Adipose tissue (tissue), 3 donors: ENCODE data around the gene FGF14. TPM values are rescaled to one million over a fixed set of nuclear protein-coding genes. Genes with fewer than 3 reads are reported as not detected.

Experiments used
- H3K27ac ChIP-seq: one replicate; pipeline ENCODE4 v1.5.1; 2013; ENCODE audit warnings: low read depth, low read length
- WGBS, 3 donors: extraction: QIAGEN DNeasy Blood & Tissue Kit; methylation state at CpG; one replicate each; pipeline ENCODE4 v1.1.7; 2013; 5-methylcytosine and 5-hydroxymethylcytosine counted together
- polyA plus RNA-seq, 3 donors: library from polyadenylated mRNA; stranded (reverse); fragments of 200-250 nt; gene quantifications; one replicate each; pipeline ENCODE4 v1.2.3, GENCODE V29; 2013
- donor health status: healthy with polysubstance abuse.
- donor health status: Bipolar disorder and iron deficiency.
- donor health status: healthy.

Gene FGF14
- polyA plus RNA-seq, 3 donors = 0.39 to 0.56 (median 0.44) TPM

DNA sequence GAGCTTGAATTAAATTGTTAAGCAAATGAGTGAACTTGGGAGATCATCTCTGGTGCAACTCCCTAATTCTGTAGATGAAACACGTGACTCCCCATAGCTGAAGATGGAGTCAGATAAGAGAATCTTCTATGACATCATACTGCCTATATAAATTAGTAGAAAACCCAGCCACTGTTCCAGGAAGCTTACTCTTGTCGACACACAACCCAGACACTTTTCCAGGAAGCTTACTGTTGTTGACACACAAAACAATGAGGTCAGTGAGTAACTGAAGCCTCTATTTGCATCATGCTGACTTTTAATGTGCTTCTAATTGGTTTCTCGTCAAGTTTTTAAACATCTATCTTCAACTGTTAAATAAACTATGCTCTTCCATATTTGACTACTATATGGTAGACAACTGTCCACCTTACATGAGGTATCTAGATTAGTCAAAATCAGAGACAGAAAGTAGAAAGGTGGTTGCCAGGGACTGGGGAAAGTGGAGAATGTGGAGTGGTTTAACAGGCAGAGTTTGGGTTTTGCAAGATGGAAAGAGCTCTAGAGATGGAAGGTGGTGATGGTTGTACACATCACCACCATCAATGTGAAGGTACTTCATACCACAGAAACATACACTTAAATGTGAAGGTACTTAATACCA is 168.2 kb downstream of the FGF14 start:
- no peak overlapping the region for H3K27ac ChIP-seq
- WGBS, 3 donors = 56 to 71% (median 65%) methylated on average over 3 of the region's 3 CpGs

- 39 to 45% (median 43%) methylated on average over 2 of the region's 2 CpGs for WGBS, 3 donors
Observed at GRCh38 chr13:102231479-102231878, 170.4 kb downstream of the FGF14 start.

GRCh38 chr13:102227741-102228140 is 174.1 kb downstream of the FGF14 start:
- no peak overlapping the region for H3K27ac ChIP-seq
- WGBS, 3 donors = 62 to 83% (median 75%) methylated on average over 6 of the region's 6 CpGs

More at GRCh38 chr13:102231479-102231878, 170.4 kb downstream of the FGF14 start:
- H3K27ac ChIP-seq = no peak overlapping the region

DNA sequence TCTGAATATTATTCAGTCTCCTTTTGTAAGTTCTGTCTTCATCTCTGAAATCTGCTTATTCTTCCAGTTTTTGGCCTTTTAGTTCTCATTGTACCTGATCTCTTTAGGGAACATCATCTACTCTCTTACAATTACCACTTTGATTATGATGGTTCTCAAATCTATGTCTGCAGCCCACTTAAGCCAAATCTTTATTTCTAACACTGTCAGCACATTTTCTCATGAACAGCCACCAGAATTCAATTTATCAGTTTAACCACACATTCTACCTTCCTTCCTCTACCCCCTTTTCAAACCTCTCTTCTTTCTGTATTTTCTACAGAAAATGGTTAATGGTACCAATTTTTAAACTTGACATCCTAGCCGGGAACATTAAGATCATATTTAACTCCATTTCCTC is 175.3 kb downstream of the FGF14 start:
- WGBS, 3 donors = 65 to 79% (median 72%) methylated on average over 1 of the region's 1 CpG

DNA sequence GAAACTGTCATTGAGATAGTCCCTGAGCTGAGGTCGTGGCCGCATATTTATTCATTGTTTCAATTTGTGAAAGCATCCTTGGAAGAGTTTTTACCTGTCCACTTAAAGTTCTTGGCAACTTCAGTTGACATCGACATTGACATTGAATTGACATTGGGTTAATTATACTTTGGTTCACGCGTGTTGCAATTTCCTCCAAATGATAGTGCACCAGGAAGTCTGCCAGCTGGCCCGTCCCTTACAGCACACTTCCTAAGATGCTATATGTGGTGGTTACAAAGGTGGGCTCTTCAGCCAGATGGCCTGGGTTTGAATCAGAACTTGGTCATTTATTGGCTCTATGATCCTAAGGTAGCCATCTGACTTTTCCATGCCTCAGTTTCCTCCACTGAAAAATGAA is 176.0 kb downstream of the FGF14 start:
- no peak overlapping the region for H3K27ac ChIP-seq
- WGBS, 3 donors = 50 to 68% (median 63%) methylated on average over 6 of the region's 6 CpGs

More for the DNA sequence above, 175.3 kb downstream of the FGF14 start:
- H3K27ac ChIP-seq = no peak overlapping the region

DNA sequence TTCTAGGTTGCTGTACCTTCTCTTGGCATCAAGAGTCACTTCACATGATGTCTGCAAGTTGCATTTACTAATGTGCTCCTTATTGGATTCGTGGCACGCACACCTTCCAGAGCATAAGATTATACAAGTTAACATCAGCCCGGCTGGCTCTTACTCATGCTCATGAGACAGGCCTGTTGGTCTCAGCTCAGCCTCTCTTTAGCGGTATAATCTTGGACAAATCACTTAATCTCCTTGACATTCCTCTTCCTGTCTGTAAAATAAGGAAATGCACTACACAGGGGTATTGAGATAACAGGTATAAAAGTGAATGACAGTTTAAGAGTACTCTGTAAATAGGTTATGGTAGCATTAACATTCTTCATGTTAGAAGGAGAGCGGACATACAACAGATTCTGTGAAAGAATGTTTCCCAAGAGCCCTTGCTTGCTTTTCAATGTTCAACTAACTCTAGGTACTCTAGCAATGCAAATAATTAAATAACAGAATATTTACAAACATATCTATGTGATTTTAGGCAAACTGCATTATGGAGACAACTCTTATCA is 181.1 kb downstream of the FGF14 start:
- 29 to 41% (median 34%) methylated on average over 5 of the region's 5 CpGs for WGBS, 3 donors
- no peak overlapping the region for H3K27ac ChIP-seq

DNA sequence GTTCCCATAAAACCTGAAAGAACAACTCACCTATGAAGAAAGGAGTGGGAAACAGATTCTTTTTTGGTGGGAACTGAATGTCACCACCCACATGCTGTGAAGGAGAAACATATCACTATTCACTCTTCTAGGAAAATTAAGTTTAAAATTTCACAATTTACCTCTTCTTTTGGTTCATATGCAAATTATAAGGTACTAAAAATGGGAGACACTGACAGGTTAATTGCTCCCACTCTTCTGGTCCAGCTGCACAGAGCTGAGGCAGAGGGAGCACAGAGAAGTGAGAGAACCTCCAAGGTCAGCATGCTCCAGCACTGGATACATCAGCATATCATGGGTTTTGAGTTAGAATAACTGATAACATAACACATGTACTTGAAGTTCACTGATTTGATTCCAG is 186.9 kb downstream of the FGF14 start:
- no peak overlapping the region for H3K27ac ChIP-seq

DNA sequence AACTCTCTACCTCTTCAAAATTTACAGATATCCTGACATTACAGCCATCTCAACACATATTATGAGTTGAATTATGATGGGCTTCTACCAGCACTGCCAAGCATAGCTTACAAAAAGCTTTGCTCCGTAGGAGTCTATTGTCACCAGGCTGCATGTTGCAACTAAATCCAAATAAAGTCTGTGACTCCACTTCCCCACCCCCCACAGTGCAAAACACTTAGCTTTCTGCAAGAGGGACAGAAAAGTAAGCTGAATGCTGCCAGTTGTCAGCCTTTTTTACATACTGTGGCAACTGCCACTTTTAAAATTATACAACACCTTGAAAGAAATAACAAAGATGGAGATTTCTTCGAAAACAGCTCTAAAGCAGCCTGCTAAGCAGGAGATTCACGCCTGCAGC is 189.1 kb downstream of the FGF14 start:
- 54 to 59% (median 55%) methylated on average over 3 of the region's 3 CpGs for WGBS, 3 donors
- no peak overlapping the region for H3K27ac ChIP-seq

- H3K27ac ChIP-seq = no peak overlapping the region
Observed at GRCh38 chr13:102208347-102208746, 193.5 kb downstream of the FGF14 start.

- 80 to 91% (median 85%) methylated on average over 3 of the region's 3 CpGs for WGBS, 3 donors
Observed at GRCh38 chr13:102207680-102208342, 194.0 kb downstream of the FGF14 start.

DNA sequence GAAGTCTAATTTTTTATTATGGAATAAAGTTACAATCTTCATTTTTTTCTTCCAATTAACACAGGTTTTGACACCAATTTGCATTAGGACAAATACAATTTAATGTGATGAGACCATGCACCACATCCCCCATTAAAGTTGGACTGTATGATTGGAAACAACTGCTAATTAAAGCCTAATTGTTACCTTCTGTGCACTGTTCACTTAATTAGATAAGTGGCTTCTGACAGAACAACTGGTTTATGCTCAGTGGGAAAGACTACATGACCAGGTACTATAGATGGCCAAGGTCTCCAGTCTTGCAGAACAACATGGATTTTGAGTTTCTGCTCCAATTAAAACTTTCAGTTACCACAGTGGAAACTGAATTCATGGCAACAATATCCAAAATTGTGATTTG is 198.1 kb downstream of the FGF14 start:
- no peak overlapping the region for H3K27ac ChIP-seq

More at GRCh38 chr13:102207680-102208342, 194.0 kb downstream of the FGF14 start:
- no peak overlapping the region for H3K27ac ChIP-seq

DNA sequence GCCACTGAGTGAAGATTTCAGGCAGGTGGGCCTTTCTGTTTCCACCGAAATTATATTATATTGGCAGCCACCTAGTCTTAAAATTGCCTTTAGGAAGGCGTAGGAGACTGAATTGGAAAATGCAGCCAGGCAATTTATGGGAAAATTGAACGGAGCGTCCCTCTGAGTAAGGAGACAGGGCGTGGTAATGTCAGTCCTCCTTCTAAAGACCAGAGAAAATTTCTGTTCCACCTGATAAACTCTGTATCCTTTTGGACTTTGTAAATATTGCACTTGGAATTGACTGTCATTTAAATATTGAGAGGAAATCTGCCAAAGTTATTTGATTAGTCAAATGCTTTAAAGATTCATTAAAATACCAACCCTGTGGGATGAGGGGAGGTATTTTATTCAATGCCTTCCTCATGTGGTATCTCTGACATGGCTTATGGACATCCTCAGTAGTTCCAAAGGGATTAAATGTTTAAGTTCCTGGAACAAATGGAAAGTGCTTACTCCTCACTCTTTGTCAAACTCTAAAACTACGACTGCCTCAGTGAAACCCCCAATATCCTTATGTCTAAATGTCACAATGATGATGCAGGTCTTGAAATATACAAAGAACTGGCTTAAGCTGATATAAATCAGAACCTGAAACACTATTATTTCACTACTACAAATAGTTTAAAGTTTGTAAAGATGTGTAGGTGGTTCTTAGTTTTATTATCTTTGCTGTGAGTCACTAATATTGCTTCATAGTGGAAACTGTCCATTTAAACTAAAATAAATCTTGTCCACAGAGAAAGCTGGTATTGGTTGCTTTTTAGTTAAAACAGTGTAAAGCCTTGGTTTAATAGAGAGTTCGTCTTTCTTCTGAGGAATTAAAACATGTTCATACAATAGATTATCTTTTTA is 203.2 kb downstream of the FGF14 start:
- 67 to 83% (median 76%) methylated on average over 7 of the region's 7 CpGs for WGBS, 3 donors
- no peak overlapping the region for H3K27ac ChIP-seq

DNA sequence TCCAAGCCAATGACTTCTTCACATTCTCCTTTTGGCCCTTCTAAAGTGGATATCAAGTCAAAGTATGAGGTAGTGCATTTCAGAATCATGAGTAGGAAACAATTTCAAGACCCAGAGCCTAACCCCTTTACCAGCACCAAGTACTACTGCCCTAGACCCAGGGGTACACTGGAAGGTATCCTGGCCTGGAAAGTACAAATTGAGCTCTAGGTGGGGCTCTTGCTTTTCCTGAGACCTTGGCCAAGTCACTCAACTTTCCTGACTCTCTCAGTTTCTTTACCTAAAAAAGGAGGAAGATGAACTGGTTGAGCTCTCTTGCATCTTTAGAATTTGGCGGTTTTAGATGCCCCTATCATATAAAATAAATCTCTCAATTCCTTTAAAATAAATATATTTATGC is 204.7 kb downstream of the FGF14 start:
- WGBS, 3 donors = 76 to 93% (median 85%) methylated on average over 1 of the region's 1 CpG
- no peak overlapping the region for H3K27ac ChIP-seq

DNA sequence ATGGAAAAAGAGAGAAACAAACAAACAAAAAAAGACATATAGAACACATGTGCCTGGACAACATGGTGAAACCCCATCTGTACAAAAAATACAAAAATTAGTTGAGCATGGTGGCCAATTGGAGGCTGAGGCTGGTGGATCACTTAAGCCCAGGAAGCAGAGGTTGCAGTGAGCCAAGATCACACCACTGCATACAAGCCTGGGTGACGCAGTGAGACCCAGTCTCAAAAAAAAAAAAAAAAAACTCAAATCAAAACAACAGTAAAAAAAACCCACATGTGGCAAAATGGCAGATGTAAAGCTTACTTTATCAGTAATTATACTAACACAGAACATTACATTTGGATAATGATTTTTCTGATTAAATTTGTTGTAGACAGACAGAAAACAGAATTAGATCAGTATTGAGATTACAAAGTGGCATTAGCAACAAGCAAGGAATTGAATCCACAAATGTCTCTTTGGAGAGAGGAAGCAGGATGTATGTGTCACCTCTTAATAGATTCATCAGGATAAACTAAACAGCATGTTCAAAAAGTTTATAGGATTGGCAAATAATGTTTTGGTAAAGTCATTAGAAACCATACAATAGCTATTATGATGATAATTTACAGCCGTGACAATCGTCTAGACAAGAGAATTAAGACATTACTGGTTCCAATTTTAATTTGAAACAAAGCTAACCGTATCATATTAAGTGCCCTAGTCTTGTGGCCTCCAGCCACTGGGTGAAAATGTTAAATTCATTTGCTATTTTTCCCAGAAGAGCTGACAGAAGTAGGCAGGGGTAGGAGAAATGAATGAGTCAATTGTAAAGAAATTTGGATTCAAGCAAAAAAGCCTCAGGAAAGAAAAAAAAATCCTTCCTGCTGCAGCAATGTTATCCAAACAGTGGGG is 206.0 kb downstream of the FGF14 start:
- no peak overlapping the region for H3K27ac ChIP-seq
- 52 to 56% (median 52%) methylated on average over 4 of the region's 4 CpGs for WGBS, 3 donors

DNA sequence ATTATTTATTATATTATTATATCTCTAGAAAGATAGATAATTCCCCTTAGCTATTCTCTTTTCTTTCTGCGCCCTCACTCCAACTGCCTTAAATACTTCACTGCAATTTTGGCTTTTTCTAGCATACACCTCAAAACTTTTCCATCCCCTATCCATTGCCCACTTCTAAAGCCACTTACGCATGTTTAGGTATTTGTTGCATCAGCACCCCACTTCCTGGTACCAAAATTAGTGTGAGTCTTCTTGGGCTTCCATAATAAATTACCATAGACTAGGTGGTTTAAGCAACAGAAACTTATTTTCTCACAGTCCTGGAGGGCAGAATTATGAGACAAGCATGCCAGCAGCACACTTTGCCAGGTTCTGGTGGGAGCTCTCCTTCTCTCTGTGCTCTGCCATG is 209.0 kb downstream of the FGF14 start:
- no peak overlapping the region for H3K27ac ChIP-seq
- WGBS, 3 donors = 94 to 96% (median 95%) methylated on average over 2 of the region's 2 CpGs

DNA sequence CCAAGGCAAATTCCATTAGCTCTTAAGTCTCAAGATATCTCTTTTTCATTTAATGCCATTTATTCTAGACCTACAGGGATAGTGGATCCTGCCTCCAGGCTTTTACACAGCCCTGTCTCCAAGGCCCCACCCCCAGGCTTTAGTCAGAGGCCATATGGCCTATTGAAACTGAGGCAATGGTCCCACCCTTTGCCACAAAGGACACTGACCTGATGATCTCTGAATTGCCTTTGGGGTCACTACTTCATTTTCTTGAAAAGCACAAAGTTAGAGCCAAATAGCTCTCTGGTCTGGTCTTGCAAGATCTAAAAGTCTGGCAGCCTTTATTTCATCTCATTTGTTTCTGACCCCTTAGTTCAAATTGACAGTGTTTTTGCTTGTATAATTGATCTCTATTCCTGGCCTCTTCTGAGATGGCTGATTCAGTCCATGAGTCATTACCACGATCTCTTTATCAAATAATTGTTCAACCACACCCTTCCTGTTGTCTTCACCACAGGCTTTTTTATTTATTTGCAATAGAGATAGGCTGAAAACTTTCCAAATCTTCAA is 209.8 kb downstream of the FGF14 start:
- 4 to 16% (median 11%) methylated on average over 1 of the region's 1 CpG for WGBS, 3 donors
- no peak overlapping the region for H3K27ac ChIP-seq

GRCh38 chr13:102190930-102191329 is 210.9 kb downstream of the FGF14 start:
- H3K27ac ChIP-seq = no peak overlapping the region
- WGBS, 3 donors = 48 to 91% (median 90%) methylated on average over 2 of the region's 2 CpGs

DNA sequence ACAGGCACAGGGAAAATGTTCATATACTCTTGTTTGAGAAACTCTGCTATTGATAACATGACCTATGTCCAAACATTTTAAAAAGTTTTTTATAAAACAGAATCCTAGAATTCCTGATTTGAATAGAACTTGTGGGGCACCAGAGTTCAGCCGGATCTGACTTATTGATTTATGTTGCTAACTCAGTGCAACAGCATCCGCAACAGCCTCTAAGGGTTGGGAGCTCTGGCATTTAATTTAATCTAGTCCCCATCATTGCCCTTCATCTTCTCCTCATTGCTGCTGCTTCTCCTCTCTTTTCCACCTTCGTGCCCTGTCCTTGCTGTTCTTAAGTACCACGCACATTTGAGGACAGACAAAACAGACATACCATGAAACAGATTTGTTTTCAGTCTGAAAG is 214.5 kb downstream of the FGF14 start:
- no peak overlapping the region for H3K27ac ChIP-seq
- 58 to 91% (median 76%) methylated on average over 4 of the region's 4 CpGs for whole genome bisulfite sequencing, 3 donors
